SU-DHL-6 (cell line): ENCODE results near the gene NDUFS8.

ENCODE experiments used
- EZH2phosphoT487 ChIP-seq: fragments of 200-600 bp; sonication (generic), shearing (Covaris generic); conservative IDR thresholded peaks from 2 replicates; pipeline ENCODE4 v1.6.1; 2018; ENCODE audit warnings: mild to moderate bottlenecking, antibody characterized with exemption, low read length, moderate library complexity, mixed read lengths
- TF ChIP-seq, protein P1 (sequence below): fragments of 200-600 bp; sonication (generic); IDR thresholded peaks from one replicate; pipeline ENCODE4 v1.5.1; 2017; ENCODE audit warnings: antibody characterized with exemption, mild to moderate bottlenecking, low read length, moderate library complexity; ENCODE audit not compliant: insufficient read depth, poor library complexity, severe bottlenecking

DNA sequence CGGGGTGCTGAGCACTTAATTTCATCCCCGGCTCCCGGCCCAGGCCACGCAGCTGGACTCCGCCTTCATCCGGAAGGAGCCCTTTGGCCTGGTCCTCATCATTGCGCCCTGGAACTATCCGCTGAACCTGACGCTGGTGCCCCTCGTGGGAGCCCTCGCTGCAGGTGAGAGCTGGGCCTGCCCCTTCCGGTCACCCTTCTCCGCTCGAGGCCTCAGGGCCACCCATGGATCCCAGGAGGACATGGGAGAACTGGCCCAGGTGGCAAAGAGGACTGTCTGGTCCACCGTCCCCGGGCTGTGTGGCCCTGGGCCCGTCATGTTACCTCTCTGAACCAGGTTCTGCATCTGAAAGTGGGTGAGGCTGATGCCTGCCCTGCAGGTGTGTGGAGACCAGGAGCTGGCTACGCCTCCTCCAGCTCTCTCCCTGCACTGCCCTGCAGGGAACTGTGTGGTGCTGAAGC lies 11.7 kb upstream of the NDUFS8 start:
- TF ChIP-seq, protein P1, sequence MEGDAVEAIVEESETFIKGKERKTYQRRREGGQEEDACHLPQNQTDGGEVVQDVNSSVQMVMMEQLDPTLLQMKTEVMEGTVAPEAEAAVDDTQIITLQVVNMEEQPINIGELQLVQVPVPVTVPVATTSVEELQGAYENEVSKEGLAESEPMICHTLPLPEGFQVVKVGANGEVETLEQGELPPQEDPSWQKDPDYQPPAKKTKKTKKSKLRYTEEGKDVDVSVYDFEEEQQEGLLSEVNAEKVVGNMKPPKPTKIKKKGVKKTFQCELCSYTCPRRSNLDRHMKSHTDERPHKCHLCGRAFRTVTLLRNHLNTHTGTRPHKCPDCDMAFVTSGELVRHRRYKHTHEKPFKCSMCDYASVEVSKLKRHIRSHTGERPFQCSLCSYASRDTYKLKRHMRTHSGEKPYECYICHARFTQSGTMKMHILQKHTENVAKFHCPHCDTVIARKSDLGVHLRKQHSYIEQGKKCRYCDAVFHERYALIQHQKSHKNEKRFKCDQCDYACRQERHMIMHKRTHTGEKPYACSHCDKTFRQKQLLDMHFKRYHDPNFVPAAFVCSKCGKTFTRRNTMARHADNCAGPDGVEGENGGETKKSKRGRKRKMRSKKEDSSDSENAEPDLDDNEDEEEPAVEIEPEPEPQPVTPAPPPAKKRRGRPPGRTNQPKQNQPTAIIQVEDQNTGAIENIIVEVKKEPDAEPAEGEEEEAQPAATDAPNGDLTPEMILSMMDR, result no peak
- TF ChIP-seq EZH2phosphoT487, result no peak
